SKM-1 treated with dmso at 0.1 percent for 144 hours (cell line): Measurements from ENCODE around the gene PDIK1L.

Experiments
- DNase-seq: peaks from one replicate; lab custom pipeline; 2025; ENCODE audit not compliant: unreplicated experiment; lab: John Stamatoyannopoulos, UW

PDIK1L gene

GRCh38 chr1:26111530-26112406, at the start of gene PDIK1L:
PDIK1L (plus strand) TSS chr1:26111824; CDS start chr1:26114309, 2,485 bp downstream.
- DNase-seq = peak; percentile 85

- no peak for DNase-seq
Observed at GRCh38 chr1:26064553-26064952, 47.1 kb upstream of the PDIK1L start.

- DNase-seq = no peak
Observed at GRCh38 chr1:26066160-26066559, 45.5 kb upstream of the PDIK1L start.

- DNase-seq = no peak
Observed at GRCh38 chr1:26066857-26067256, 44.8 kb upstream of the PDIK1L start.

GRCh38 chr1:26067432-26067911, 44.2 kb upstream of the PDIK1L start, which contains the start of gene TRIM63:
TRIM63 (minus strand) TSS chr1:26067630; CDS start chr1:26067494, 136 bp downstream.
- no peak for DNase-seq

DNA sequence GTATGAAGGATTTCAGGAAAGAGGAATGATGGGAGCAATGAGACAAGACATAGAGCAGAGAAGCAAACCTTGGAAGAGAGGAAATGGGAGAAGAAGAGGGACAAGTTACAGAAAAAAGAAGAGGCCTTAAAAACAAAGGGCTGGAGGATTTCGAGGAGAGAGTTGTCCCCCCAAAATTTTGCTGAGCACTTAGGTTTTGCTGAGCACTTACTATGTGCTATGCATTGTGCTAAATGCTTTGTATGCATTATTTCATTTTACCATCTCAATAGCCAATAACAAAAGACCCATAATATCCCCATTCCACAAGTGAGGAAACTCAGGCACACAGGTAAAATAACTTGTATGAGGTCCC, 41.7 kb upstream of the PDIK1L start:
- no peak for DNase-seq

DNA sequence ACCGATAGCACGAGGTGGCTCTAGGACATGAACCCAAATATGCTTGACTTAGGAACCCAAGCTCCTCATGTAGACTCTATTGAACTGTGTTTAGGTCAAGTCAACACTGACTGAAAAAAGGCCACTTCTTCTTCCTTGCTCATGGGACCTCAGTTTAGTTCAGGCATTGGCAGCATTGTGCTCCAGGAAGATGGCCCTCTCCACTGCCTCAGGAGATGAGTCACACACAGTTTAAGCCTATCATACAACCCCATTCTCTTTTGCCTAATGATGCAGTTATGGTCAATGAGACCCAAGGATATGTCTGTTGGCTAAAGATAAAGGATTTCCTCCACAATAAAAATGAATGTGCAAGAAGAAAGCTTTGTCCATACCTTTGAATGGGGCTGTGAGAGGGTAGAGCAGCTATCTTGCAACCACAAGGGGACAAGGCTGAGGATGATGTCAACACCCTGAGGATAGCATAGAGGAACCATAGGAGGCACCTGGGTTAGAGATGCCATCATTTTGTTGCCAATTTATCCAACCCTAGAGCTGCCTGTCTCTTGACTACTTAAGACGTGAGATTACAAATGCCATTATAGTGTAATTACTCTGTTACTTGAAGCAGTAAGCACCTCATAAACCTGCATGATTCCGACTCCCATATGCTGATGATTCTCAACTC, 41.2 kb upstream of the PDIK1L start:
- no peak for DNase-seq

GRCh38 chr1:26070963-26071342, 40.7 kb upstream of the PDIK1L start:
- no peak for DNase-seq

DNA sequence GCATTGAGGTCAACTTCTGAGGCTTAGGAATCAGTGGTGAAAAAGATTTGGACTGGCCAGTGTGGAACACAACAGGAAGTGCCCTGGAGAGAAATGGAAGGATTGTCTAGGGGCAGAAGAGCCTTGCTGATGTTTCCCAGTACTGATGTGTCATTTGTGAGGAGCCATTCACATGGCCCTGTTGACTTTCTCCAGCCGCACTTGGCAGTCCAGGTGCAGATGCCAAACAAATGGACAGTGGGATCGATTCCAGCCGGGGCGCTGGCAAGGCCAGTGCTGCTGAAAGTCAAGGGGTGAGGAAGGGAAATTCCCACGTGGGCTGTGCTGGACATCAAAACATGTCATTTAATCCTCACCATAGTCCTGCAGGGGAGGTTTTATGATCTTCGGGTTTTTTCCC, 39.3 kb upstream of the PDIK1L start:
- DNase-seq = no peak

DNA sequence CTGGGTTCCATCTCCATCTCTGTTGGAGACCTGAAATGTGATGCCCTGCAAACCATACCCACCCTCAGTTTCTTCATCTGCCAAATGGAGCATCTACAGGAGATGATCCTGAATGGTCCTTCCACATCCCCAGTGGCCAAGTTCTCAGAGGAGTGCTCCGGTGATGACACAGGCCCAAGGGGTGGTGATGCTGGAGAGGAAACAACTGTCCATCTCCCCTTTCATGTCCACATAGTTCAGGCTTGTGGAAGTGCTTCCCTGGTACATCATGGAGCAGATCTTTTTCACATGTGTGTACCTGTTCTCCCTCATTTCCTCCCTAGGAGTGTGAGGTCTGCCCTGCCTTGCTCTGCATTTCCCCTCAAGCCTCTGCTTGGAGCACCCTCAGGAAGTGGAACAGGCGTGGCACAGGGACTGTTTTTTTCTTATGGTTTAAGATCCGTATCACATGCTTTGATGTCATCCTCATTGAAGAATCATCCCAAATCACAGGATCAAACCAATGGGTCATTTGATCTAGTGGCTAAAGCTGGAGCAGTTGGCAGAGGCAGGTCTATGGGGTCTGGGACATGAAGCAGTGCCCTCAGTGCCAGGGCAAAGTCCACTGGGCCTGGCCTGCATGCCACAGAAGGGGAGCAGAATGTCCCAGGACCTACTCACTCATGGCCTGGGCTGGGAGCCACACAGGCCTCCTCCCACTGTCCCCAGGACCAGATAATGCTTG, 36.0 kb upstream of the PDIK1L start:
- no peak for DNase-seq

GRCh38 chr1:26077524-26077923, 34.1 kb upstream of the PDIK1L start:
- no peak for DNase-seq

GRCh38 chr1:26078286-26079177, 33.1 kb upstream of the PDIK1L start:
- DNase-seq = no peak

DNA sequence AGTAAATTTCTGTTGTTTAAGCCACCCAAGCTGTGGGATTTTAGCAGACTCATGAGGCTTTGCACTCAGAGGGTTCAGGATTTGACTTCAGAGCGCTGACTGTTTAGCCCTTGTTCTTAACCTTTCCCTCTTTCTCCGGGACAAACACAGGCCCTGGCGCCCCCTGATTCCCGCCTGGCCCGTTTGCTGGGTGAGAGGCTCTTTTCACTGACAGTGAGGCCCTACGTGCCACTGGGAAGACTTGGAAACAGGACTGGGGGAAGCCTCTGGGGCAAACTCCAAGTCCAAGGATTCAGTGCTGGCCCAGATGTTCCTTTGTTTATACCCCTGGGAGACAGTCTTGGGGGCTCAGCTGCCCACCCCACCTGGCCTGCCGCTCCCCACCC, 32.5 kb upstream of the PDIK1L start:
- no peak for DNase-seq

- no peak for DNase-seq
Observed at GRCh38 chr1:26079960-26080814, 31.4 kb upstream of the PDIK1L start.

DNA sequence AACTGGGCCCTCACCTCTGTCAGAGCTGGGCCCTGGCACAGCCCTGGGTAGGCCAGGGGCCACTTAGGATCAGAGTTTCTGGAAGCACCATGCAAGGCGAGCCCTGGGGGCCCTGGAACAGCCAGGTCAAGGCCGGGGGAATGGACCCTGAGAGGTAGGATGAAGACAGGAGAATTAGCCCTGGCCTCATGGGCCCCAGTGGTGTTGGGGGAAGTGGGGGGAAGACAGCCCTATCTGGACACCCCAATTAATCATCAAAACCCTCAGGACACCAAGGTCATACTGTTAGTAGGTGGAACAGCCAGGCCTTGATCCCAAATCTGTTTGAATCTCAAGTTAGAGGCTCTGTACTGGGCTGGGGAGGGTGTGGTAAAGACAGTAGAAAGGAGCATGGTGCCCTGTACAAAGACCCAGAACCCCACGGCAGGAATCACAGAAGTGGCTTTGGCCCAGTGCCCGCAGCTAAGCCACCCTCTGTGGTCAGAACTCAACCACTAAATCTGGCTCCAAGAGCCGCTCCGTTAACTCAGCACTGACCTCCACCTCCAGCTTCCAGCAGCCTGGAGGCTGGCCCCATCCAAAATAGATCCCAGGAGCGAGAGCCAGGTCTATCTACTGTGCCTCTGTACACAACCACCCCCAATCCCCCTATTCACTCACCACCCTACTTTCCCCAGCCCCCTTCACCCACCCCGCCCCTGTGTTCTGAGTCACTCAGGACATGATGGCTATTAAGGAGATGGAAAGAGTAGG, 30.2 kb upstream of the PDIK1L start:
- DNase-seq = no peak

DNA sequence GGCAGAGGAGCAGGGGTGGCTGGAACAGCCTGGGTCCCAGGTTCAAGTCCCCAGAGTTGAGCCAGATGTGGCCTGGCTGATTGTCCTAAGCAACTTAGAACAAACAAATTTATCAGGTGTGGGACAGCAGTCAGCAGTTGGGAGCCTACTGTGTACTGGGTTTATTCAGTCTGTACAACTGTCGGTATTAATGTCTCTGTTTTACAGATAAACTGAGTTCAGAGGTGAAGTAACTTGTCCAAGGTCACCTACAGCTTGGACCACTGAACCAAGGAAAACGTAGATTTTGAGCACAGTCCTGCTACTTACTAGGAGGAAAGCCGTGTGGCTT, 29.6 kb upstream of the PDIK1L start:
- no peak for DNase-seq

- DNase-seq = no peak
Observed at GRCh38 chr1:26083208-26083607, 28.4 kb upstream of the PDIK1L start.

DNA sequence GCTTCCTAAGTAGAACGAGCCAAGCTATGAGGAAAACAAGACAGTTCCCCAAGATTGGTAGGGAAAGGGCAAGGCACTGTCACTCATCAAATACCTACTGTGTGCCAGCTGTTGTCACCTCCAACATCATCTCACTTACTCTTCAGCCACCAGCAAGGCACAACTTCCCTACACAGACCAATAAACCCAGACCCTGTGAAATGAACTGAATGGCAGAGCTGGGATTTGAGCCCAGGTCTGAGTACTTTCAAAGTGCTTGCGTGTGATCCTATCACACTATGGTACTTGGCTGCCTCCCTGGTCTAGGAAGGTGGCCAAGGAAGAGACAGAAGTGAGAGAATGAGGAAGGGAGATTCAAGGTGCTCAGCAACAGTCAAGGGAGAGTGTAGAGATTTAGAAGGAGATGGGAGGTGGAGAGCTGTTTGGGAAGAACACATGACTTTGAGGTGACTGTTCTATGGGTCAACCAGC, 27.5 kb upstream of the PDIK1L start:
- no peak for DNase-seq

- DNase-seq = no peak
Observed at GRCh38 chr1:26084844-26085243, 26.8 kb upstream of the PDIK1L start.
